Gastroesophageal sphincter (tissue), 4 donors: ENCODE measurements around the gene PBX3. TPM values are rescaled to one million over a fixed set of nuclear protein-coding genes. Genes with fewer than 3 reads are reported as not detected.

Source experiments
- ATAC-seq: fragments of 150-250 bp; one replicate; pipeline ENCODE4 v1.9.1; 2016; ENCODE audit warnings: mild to moderate bottlenecking, moderate library complexity
- H3K27ac ChIP-seq, 4 donors: fragments of 200-600 bp; sonication (generic) in 3 of 4; 1 replicate in 3 of 4; 2 replicates in 1 of 4; pipeline ENCODE4 v1.5.1; 2016 to 2019
- H3K27me3 ChIP-seq: fragments of 200-600 bp; sonication (generic); one replicate; pipeline ENCODE4 v1.5.1; 2019
- H3K36me3 ChIP-seq, 2 donors: fragments of 200-600 bp; sonication (generic); one replicate each; pipeline ENCODE4 v1.5.1; 2019; ENCODE audit warnings: control low read depth in 1 of 2
- H3K4me1 ChIP-seq, 3 donors: fragments of 200-600 bp; sonication (generic); 1 replicate in 2 of 3; 2 replicates in 1 of 3; pipeline ENCODE4 v1.5.1; 2016 to 2019; ENCODE audit warnings: control low read depth in 2 of 3
- H3K4me3 ChIP-seq, 2 donors: fragments of 200-600 bp; sonication (generic); one replicate each; pipeline ENCODE4 v1.5.1; 2019; ENCODE audit warnings: mild to moderate bottlenecking in 1 of 2, moderate library complexity in 1 of 2
- H3K9me3 ChIP-seq, 3 donors: fragments of 200-600 bp; sonication (generic); one replicate each; pipeline ENCODE4 v1.5.1; 2017 to 2019; ENCODE audit warnings: control low read depth in 2 of 3
- EP300 ChIP-seq: sonication (generic); formaldehyde crosslinking; IDR thresholded peaks from one replicate; pipeline ENCODE4 v1.6.1; 2017; ENCODE audit warnings: antibody characterized with exemption, mild to moderate bottlenecking
- POLR2A ChIP-seq, 2 donors: fragments of 450-650 bp; IDR thresholded peaks; one replicate each; pipeline ENCODE4 v1.6.1; 2017; ENCODE audit warnings: antibody characterized with exemption in 2 of 2, mild to moderate bottlenecking in 2 of 2, moderate library complexity in 1 of 2
- POLR2AphosphoS5 ChIP-seq: sonication (generic); formaldehyde crosslinking; IDR thresholded peaks from one replicate; pipeline ENCODE4 v1.6.1; 2017; ENCODE audit warnings: antibody characterized with exemption
- WGBS, 2 donors: methylation state at CpG; one replicate each; pipeline ENCODE4 v1.1.5; 2018; ENCODE audit warnings: low coverage in 1 of 2; 5-methylcytosine and 5-hydroxymethylcytosine counted together
- total RNA-seq, 4 donors: library from RNA; depleted of rRNA; stranded (reverse); fragments of >200 nt; gene quantifications; one replicate each; pipeline ENCODE4 v1.1.0, GENCODE V29; 2016
- TF ChIP-seq, protein P1 (sequence below), 4 experiments: fragments of 200-600 bp in 2 of 4; fragments of 450-650 bp in 2 of 4; sonication (generic) in 1 of 4; IDR thresholded peaks; one replicate each; pipeline ENCODE4 v1.5.1; 2017 to 2019; ENCODE audit warnings: antibody characterized with exemption in 4 of 4, mild to moderate bottlenecking in 2 of 4, moderate library complexity in 2 of 4

PBX3 gene
- total RNA-seq, 4 donors from 2014 or later: 59.9 to 81.4 (median 71.8) TPM

DNA sequence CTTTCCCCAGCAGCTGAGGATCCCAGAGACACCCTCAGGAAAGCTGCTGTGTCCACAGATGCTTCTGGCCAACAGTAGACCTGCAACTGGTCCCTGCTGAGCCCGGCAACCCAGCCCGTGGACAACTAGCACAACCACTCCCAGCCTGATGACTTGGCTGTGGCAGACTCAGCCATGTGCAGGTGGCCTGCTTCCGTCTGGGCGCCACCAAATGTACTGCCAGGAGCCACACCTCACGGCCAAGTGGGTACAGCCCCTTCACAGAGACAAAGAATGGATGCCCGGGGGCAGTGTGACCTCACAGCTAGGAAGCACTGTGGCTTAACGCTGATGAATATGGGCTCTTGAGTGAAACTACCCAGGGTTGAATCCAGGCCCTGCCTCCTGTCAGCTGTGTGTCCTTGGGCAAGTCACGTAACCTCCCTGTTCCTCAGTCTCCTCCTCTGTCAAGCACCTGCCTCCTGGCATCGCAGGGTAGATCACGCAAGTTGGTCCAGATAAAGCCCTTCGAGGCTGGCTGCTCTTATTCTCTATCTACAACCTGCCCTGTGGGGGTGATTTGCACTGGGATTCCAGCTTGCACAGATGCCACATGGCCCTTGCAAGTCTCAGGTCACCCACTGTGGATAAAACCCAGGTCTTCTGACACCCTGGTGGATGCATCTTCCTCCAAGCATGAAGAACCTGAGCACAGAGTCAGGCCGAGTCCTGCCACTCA is 225.0 kb downstream of the PBX3 start:
- no peak for ATAC-seq
- Histone ChIP-seq H3K36me3 (peaks cover 0 to 7% of the 10 kb centered on the region in 2 donors), H3K9me3 (no peaks in the 10 kb centered on the region), H3K27me3 (no peaks in the 10 kb centered on the region), H3K4me3 (no peak overlapping the region), H3K27ac (no peak overlapping the region), H3K4me1 (no peaks in the 10 kb centered on the region)
- 91 to 93% methylated on average over 3 to 5 of the region's 12 CpGs for WGBS, 2 donors
- TF ChIP-seq POLR2AphosphoS5 (no peak), EP300 (no peak), POLR2A (IDR thresholded peaks at IDR 0.05) (no peak)
- TF ChIP-seq, protein P1, sequence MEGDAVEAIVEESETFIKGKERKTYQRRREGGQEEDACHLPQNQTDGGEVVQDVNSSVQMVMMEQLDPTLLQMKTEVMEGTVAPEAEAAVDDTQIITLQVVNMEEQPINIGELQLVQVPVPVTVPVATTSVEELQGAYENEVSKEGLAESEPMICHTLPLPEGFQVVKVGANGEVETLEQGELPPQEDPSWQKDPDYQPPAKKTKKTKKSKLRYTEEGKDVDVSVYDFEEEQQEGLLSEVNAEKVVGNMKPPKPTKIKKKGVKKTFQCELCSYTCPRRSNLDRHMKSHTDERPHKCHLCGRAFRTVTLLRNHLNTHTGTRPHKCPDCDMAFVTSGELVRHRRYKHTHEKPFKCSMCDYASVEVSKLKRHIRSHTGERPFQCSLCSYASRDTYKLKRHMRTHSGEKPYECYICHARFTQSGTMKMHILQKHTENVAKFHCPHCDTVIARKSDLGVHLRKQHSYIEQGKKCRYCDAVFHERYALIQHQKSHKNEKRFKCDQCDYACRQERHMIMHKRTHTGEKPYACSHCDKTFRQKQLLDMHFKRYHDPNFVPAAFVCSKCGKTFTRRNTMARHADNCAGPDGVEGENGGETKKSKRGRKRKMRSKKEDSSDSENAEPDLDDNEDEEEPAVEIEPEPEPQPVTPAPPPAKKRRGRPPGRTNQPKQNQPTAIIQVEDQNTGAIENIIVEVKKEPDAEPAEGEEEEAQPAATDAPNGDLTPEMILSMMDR (IDR thresholded peaks at IDR 0.05): no peak

DNA sequence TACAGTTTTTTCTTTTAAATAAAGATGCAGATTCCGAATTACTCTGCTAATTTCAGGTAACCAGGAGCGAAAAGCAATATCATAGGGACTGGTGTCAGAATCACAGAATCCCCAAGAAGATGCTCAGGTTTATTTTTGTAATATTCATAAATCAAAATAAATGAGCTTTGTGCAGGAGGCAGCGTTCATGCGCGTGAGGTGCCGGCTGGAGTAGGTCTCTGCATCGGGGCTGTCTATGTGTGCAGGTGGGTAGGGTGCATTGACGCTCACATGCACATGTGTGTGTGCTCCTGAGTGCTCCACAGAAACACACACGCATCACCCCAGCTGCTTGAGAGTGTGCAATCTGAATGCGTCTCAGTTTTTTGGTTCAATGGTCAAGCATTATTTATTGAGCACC is 226.4 kb downstream of the PBX3 start:
- no peak overlapping the region for H3K4me3 ChIP-seq
- H3K4me1 ChIP-seq: no peaks in the 10 kb centered on the region
- ATAC-seq: no peak
- TF ChIP-seq, protein P1 (IDR thresholded peaks at IDR 0.05): no peak
- no peak for TF ChIP-seq EP300
- TF ChIP-seq POLR2A (IDR thresholded peaks at IDR 0.05): no peak
- TF ChIP-seq POLR2AphosphoS5: no peak
- H3K27me3 ChIP-seq: no peaks in the 10 kb centered on the region
- no peak overlapping the region for H3K27ac ChIP-seq
- no peaks in the 10 kb centered on the region for H3K36me3 ChIP-seq
- no peaks in the 10 kb centered on the region for H3K9me3 ChIP-seq
- WGBS, 2 donors: 79 to 83% methylated on average over 8 to 10 of the region's 10 CpGs

DNA sequence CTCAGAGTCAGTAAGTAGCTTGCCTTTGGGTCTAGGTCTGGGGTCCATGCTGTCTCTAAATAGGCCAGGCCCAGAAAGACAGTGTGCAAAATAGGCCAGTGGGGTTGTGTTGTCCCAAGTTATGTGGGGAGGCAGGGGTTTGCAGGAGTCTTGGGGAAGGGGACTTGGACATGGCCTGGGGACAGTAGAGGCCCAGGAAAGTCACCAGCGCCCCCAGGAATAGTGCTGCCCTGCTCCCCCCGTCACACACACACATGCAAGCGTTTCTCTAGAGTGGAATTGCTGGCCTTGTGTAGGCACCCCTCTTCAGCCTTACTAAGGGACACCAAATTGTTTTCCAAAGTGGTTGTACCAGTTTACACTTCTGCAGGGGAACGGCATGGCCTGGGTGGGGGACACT is 227.5 kb downstream of the PBX3 start:
- H3K4me1 ChIP-seq: no peaks in the 10 kb centered on the region
- no peak for ATAC-seq
- H3K27me3 ChIP-seq: no peaks in the 10 kb centered on the region
- TF ChIP-seq EP300 (no peak), POLR2AphosphoS5 (no peak), POLR2A (IDR thresholded peaks at IDR 0.05) (no peak)
- TF ChIP-seq, protein P1 (IDR thresholded peaks at IDR 0.05): no peak
- no peak overlapping the region for H3K4me3 ChIP-seq
- H3K27ac ChIP-seq: no peak overlapping the region
- H3K36me3 ChIP-seq: no peaks in the 10 kb centered on the region
- H3K9me3 ChIP-seq: peaks cover 0 to 7% (median 0%) of the 10 kb centered on the region in 3 donors
- WGBS, 2 donors: 95 to 100% methylated on average over 1 to 4 of the region's 4 CpGs

DNA sequence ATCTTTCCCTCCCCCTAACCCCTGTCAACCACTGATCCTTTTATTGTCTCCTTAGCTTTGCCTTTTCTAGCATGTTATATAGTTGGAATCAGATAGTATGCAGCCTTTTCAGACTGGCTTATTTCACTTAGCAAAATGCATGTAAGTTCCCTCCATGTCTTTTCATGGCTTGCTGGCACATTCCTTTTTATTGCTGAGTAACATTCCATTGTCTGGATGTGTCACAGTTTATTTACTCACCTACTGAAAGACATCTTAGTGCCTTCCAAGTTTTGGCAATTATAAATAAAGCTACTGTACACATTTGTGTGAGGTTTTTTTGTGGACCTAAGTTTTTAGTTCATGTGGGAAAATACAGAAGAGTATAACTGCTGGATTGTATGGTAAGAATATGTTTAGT is 230.1 kb downstream of the PBX3 start:
- no peaks in the 10 kb centered on the region for H3K4me1 ChIP-seq
- H3K36me3 ChIP-seq: no peaks in the 10 kb centered on the region
- H3K27ac ChIP-seq: no peak overlapping the region
- H3K27me3 ChIP-seq: no peaks in the 10 kb centered on the region
- H3K9me3 ChIP-seq: peaks cover 0 to 17% (median 0%) of the 10 kb centered on the region in 3 donors
- no peak overlapping the region for H3K4me3 ChIP-seq
- no peak for ATAC-seq
- TF ChIP-seq EP300: no peak
- no peak for TF ChIP-seq POLR2AphosphoS5
- no peak for TF ChIP-seq POLR2A (IDR thresholded peaks at IDR 0.05)
- TF ChIP-seq, protein P1 (IDR thresholded peaks at IDR 0.05): no peak

DNA sequence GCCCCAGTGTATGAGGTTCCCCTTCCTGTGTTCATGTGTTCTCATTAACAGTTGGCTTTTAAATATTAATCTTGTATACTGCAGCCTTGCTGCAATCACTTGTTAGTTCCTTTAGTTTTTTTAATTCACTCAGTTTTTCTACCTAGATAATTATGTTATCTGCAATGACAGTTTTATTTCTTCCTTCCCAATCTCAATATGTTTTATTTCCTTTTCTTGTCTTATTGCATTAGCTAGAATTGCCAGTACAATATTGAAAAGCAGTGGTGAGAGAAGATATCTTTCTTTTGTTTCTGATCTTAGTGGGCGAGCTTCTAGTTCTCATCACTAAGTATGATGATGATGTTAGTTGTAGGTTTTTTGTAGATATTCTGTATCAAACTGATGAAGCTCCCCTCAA is 232.2 kb downstream of the PBX3 start:
- Histone ChIP-seq H3K4me1 (no peaks in the 10 kb centered on the region), H3K27ac (no peak overlapping the region), H3K4me3 (no peak overlapping the region), H3K27me3 (no peaks in the 10 kb centered on the region), H3K36me3 (no peaks in the 10 kb centered on the region), H3K9me3 (peaks cover 0 to 17% (median 0%) of the 10 kb centered on the region in 3 donors)
- ATAC-seq: no peak
- WGBS, 2 donors: 86 to 100% methylated on average over 1 of the region's 1 CpG
- TF ChIP-seq, protein P1 (IDR thresholded peaks at IDR 0.05): no peak
- TF ChIP-seq POLR2A (IDR thresholded peaks at IDR 0.05) (no peak), POLR2AphosphoS5 (no peak), EP300 (no peak)
